ENCODE data around the gene MLLT1.

GRCh38 chr19:6278051-6278450, 1.7 kb downstream of the MLLT1 start:
- TF ChIP-seq CTCF (IDR thresholded peaks at IDR 0.05) (no peak), POLR2A (IDR thresholded peaks at IDR 0.05) (no peak), EP300 (IDR thresholded peaks at IDR 0.05) (no peak)

Measured in ovary (tissue), 3 donors.